Gastroesophageal sphincter (tissue), 4 donors: ENCODE measurements around the gene CETN2. TPM values are rescaled to one million over a fixed set of nuclear protein-coding genes. Genes with fewer than 3 reads are reported as not detected.

Source experiments
- ATAC-seq: fragments of 150-250 bp; one replicate; pipeline ENCODE4 v1.9.1; 2016; ENCODE audit warnings: mild to moderate bottlenecking, moderate library complexity
- H3K27ac ChIP-seq, 4 donors: fragments of 200-600 bp; sonication (generic) in 3 of 4; 1 replicate in 3 of 4; 2 replicates in 1 of 4; pipeline ENCODE4 v1.5.1; 2016 to 2019
- H3K27me3 ChIP-seq: fragments of 200-600 bp; sonication (generic); one replicate; pipeline ENCODE4 v1.5.1; 2019
- H3K36me3 ChIP-seq, 2 donors: fragments of 200-600 bp; sonication (generic); one replicate each; pipeline ENCODE4 v1.5.1; 2019; ENCODE audit warnings: control low read depth in 1 of 2
- H3K4me1 ChIP-seq, 3 donors: fragments of 200-600 bp; sonication (generic); 1 replicate in 2 of 3; 2 replicates in 1 of 3; pipeline ENCODE4 v1.5.1; 2016 to 2019; ENCODE audit warnings: control low read depth in 2 of 3
- H3K4me3 ChIP-seq, 2 donors: fragments of 200-600 bp; sonication (generic); one replicate each; pipeline ENCODE4 v1.5.1; 2019; ENCODE audit warnings: mild to moderate bottlenecking in 1 of 2, moderate library complexity in 1 of 2
- H3K9me3 ChIP-seq, 3 donors: fragments of 200-600 bp; sonication (generic); one replicate each; pipeline ENCODE4 v1.5.1; 2017 to 2019; ENCODE audit warnings: control low read depth in 2 of 3
- CTCF ChIP-seq, 4 experiments: fragments of 200-600 bp in 2 of 4; fragments of 450-650 bp in 2 of 4; sonication (generic) in 1 of 4; IDR thresholded peaks; one replicate each; pipeline ENCODE4 v1.5.1; 2017 to 2019; ENCODE audit warnings: antibody characterized with exemption in 4 of 4, mild to moderate bottlenecking in 2 of 4, moderate library complexity in 2 of 4
- EP300 ChIP-seq: sonication (generic); formaldehyde crosslinking; IDR thresholded peaks from one replicate; pipeline ENCODE4 v1.6.1; 2017; ENCODE audit warnings: antibody characterized with exemption, mild to moderate bottlenecking
- POLR2A ChIP-seq, 2 donors: fragments of 450-650 bp; IDR thresholded peaks; one replicate each; pipeline ENCODE4 v1.6.1; 2017; ENCODE audit warnings: antibody characterized with exemption in 2 of 2, mild to moderate bottlenecking in 2 of 2, moderate library complexity in 1 of 2
- POLR2AphosphoS5 ChIP-seq: sonication (generic); formaldehyde crosslinking; IDR thresholded peaks from one replicate; pipeline ENCODE4 v1.6.1; 2017; ENCODE audit warnings: antibody characterized with exemption
- WGBS, 2 donors: methylation state at CpG; one replicate each; pipeline ENCODE4 v1.1.5; 2018; ENCODE audit warnings: low coverage in 1 of 2; 5-methylcytosine and 5-hydroxymethylcytosine counted together
- total RNA-seq, 4 donors: library from RNA; depleted of rRNA; stranded (reverse); fragments of >200 nt; gene quantifications; one replicate each; pipeline ENCODE4 v1.1.0, GENCODE V29; 2016

The CETN2 gene
- total RNA-seq, 4 donors from 2014 or later: 53.0 to 75.2 (median 60.3) TPM

- TF ChIP-seq POLR2A (IDR thresholded peaks at IDR 0.05) (no peak), EP300 (no peak), POLR2AphosphoS5 (no peak), CTCF (IDR thresholded peaks at IDR 0.05) (no peak)
- H3K27ac ChIP-seq: no peak overlapping the region
- no peaks in the 10 kb centered on the region for H3K9me3 ChIP-seq
- no peaks in the 10 kb centered on the region for H3K27me3 ChIP-seq
- ATAC-seq: no peak
- WGBS, 2 donors: 50% methylated on average over 2 of the region's 2 CpGs; no CpG with 5 or more reads in 1 of the 2 donors
- no peaks in the 10 kb centered on the region for H3K4me1 ChIP-seq
- H3K4me3 ChIP-seq: no peak overlapping the region
- H3K36me3 ChIP-seq: peaks cover 0 to 30% of the 10 kb centered on the region in 2 donors
Observed at GRCh38 chrX:152872522-152872921, 42.0 kb upstream of the CETN2 start.

- WGBS, 2 donors: 92% methylated on average over 2 of the region's 9 CpGs; no CpG with 5 or more reads in 1 of the 2 donors
- Histone ChIP-seq H3K27me3 (no peaks in the 10 kb centered on the region), H3K4me1 (no peaks in the 10 kb centered on the region), H3K9me3 (no peaks in the 10 kb centered on the region), H3K27ac (no peak overlapping the region), H3K4me3 (no peak overlapping the region), H3K36me3 (peaks cover 0 to 43% of the 10 kb centered on the region in 2 donors)
- ATAC-seq: no peak
- TF ChIP-seq POLR2AphosphoS5: no peak
- TF ChIP-seq EP300: no peak
- no peak for TF ChIP-seq POLR2A (IDR thresholded peaks at IDR 0.05)
- TF ChIP-seq CTCF (IDR thresholded peaks at IDR 0.05): no peak
Observed at GRCh38 chrX:152871260-152871659, 40.7 kb upstream of the CETN2 start.

GRCh38 chrX:152869972-152870371 is 39.4 kb upstream of the CETN2 start:
- H3K36me3 ChIP-seq: peaks cover 0 to 56% of the 10 kb centered on the region in 2 donors

GRCh38 chrX:152866386-152866785 is 35.8 kb upstream of the CETN2 start:
- TF ChIP-seq POLR2AphosphoS5: no peak
- no peak for TF ChIP-seq EP300
- TF ChIP-seq CTCF (IDR thresholded peaks at IDR 0.05): no peak
- no peak for TF ChIP-seq POLR2A (IDR thresholded peaks at IDR 0.05)
- peaks cover 0 to 88% of the 10 kb centered on the region in 2 donors for H3K36me3 ChIP-seq
- H3K27me3 ChIP-seq: no peaks in the 10 kb centered on the region
- H3K4me3 ChIP-seq: no peak overlapping the region
- H3K27ac ChIP-seq: no peak overlapping the region
- H3K9me3 ChIP-seq: no peaks in the 10 kb centered on the region
- no peak for ATAC-seq
- H3K4me1 ChIP-seq: no peaks in the 10 kb centered on the region
- 80% methylated on average over 1 of the region's 5 CpGs; no CpG with 5 or more reads in 1 of the 2 donors for WGBS, 2 donors

More at GRCh38 chrX:152869972-152870371, 39.4 kb upstream of the CETN2 start:
- Histone ChIP-seq H3K4me1 (no peaks in the 10 kb centered on the region), H3K27me3 (no peaks in the 10 kb centered on the region), H3K4me3 (no peak overlapping the region), H3K9me3 (no peaks in the 10 kb centered on the region), H3K27ac (no peak overlapping the region)
- TF ChIP-seq POLR2AphosphoS5 (no peak), EP300 (no peak), CTCF (IDR thresholded peaks at IDR 0.05) (no peak), POLR2A (IDR thresholded peaks at IDR 0.05) (no peak)
- no peak for ATAC-seq
- WGBS, 2 donors: 63% methylated on average over 4 of the region's 7 CpGs; no CpG with 5 or more reads in 1 of the 2 donors

GRCh38 chrX:152865232-152865920 is 34.8 kb upstream of the CETN2 start:
- 83% methylated on average over 1 of the region's 17 CpGs; no CpG with 5 or more reads in 1 of the 2 donors for WGBS, 2 donors
- no peak for ATAC-seq
- no peak for TF ChIP-seq CTCF (IDR thresholded peaks at IDR 0.05)
- TF ChIP-seq EP300: no peak
- no peak for TF ChIP-seq POLR2AphosphoS5
- TF ChIP-seq POLR2A (IDR thresholded peaks at IDR 0.05): no peak
- no peaks in the 10 kb centered on the region for H3K4me1 ChIP-seq
- H3K36me3 ChIP-seq: peaks cover 0 to 96% of the 10 kb centered on the region in 2 donors
- H3K27ac ChIP-seq: no peak overlapping the region
- no peaks in the 10 kb centered on the region for H3K27me3 ChIP-seq
- H3K4me3 ChIP-seq: no peak overlapping the region
- no peaks in the 10 kb centered on the region for H3K9me3 ChIP-seq
